NT2/D1 (cell line): Measurements from ENCODE around the gene ABCF2.

Experiments
- SUZ12 ChIP-seq: IDR thresholded peaks from 2 replicates; pipeline ENCODE4 v1.6.1; 2011; ENCODE audit not compliant: insufficient read length, insufficient read depth; ENCODE audit errors: extremely low read depth
- YY1 ChIP-seq: IDR thresholded peaks from 2 replicates; pipeline ENCODE4 v1.6.1; 2011; ENCODE audit not compliant: insufficient read length, insufficient read depth

DNA sequence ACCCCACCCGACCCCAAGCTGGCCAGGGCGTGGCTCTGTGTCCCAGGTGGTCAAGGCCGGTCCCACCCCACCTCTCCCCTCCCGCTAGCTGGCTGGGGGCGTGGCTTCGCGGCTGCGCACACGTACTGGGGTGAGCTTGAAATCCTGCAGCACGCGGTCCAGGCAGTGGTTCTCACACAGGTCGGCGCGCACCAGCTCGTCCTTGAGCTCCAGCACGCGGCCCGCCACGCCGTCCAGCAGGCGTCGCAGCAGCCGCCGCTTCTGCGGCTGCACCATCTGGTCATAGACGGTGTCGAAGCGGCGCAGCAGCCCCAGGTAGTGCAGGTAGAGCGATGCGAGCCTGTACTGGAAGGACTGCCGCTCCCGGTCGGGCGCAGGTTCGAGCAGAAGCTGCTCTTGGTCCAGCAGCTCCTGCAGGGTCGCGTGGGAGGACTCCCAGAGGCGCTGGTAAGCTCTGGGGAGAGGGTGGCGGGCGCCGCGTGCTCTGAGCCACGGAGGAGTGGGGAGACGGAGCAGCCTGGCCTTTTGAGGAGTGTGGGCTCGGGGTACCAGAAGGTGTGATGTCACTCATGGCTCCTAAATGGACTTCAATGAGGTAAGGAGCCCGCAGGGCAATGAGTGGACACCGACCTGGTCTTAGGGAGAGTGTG is 22.5 kb downstream of the ABCF2 start:
- no peak for TF ChIP-seq YY1
- no peak for TF ChIP-seq SUZ12
